GM12874 (cell line): Measurements from ENCODE around the gene CLNK.

ENCODE experiments used
- TF ChIP-seq, protein P1 (sequence below): IDR thresholded peaks from 2 replicates; pipeline ENCODE4 v1.5.1; 2011; ENCODE audit warnings: low read depth, mild to moderate bottlenecking, control low read depth, low read length, moderate library complexity; ENCODE audit not compliant: insufficient read depth

The CLNK gene

DNA sequence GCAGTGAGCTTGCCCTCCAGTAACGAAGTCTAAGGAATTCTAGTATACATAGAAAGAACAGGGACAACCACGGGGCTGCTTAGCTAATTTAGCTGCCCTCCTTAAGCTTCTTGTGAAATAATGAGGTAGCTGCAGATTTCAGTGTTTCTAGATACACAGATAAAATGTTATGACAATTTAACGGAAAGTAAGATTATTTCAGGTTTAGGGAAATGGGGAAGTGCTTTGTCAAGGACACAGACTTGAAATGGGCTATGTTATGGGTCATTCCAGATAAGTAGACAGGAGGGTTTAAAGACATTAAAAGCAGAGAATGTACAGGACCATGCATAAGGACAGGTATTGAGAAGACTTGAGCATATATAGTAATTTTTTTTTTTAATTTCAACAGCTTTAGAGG lies 193.2 kb downstream of the CLNK start:
- TF ChIP-seq, protein P1, sequence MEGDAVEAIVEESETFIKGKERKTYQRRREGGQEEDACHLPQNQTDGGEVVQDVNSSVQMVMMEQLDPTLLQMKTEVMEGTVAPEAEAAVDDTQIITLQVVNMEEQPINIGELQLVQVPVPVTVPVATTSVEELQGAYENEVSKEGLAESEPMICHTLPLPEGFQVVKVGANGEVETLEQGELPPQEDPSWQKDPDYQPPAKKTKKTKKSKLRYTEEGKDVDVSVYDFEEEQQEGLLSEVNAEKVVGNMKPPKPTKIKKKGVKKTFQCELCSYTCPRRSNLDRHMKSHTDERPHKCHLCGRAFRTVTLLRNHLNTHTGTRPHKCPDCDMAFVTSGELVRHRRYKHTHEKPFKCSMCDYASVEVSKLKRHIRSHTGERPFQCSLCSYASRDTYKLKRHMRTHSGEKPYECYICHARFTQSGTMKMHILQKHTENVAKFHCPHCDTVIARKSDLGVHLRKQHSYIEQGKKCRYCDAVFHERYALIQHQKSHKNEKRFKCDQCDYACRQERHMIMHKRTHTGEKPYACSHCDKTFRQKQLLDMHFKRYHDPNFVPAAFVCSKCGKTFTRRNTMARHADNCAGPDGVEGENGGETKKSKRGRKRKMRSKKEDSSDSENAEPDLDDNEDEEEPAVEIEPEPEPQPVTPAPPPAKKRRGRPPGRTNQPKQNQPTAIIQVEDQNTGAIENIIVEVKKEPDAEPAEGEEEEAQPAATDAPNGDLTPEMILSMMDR = no peak

DNA sequence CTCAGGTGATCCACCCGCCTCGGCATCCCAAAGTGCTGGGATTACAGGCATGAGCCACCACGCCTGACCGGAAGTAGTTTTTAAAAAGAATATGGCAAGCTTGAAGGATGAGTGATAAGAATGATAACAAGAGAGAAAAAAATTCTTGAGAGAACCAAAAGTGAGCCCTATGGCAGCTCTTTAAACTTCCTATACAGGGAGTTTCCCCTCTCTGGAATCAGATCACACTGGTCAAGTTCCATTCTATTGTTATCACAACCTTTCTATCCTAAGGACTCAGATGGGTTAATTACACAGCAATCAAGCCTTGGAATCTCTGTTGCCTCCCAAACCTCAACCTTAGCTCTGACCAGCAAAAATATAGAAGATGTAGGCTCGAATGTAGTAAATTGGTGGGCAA lies 193.6 kb downstream of the CLNK start:
- TF ChIP-seq, protein P1 = no peak

DNA sequence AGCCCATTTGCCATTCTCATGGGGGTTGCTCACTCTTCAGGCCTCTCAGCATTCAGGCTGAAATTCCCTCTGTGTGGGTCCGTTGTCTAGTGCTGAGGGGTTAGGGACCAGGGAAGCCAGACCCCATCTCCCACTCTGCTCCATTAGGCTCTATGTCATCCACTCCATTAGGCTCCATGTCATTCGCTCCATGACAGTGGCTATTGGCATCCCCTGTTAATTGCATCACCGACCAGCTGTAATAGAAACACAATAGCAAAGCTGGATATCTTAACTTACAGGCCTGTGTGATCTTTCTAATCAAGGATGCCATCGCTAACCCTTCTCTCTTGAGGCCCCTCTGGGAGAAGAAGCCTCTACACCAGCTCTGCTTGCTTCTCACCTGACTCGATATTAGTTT lies 201.7 kb downstream of the CLNK start:
- TF ChIP-seq, protein P1 = no peak

DNA sequence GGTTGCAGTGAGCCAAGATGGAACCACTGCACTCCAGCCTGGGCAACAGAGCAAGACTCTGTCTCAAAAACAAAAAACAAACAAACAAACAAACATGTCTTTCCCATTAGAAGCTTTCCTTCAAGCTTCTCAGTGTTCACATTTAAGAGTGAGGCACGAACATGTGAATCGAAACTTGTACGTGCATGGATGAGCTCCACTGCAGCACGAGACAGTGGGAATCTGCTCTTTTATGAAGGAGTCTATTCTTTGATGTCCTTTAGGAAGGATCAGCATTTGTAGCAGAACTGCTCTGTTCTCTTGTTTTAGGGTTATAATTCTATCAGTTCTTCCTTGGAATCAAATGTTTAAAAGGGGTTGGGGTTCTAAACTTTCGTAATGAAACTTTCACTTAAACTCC lies 204.0 kb downstream of the CLNK start:
- TF ChIP-seq, protein P1 = no peak

DNA sequence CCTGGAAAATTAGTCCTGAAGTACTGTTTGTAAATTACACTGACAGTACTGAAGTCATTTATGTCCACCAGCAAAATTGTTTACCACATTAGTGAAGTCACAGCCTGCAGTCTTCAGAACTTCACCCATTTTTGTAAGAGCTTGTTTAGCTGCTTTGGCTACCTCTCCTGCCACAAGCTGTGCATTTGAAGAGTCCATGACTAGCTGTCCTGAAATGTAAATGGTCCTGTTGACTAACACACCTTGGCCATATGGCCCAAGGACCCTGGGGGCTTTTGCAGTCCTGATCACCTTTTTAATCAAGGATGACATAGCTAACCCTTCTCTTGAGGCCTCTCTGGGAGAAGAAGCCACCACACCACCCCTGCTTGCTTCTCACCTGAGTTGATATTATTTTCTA lies 205.9 kb downstream of the CLNK start:
- TF ChIP-seq, protein P1 = no peak

DNA sequence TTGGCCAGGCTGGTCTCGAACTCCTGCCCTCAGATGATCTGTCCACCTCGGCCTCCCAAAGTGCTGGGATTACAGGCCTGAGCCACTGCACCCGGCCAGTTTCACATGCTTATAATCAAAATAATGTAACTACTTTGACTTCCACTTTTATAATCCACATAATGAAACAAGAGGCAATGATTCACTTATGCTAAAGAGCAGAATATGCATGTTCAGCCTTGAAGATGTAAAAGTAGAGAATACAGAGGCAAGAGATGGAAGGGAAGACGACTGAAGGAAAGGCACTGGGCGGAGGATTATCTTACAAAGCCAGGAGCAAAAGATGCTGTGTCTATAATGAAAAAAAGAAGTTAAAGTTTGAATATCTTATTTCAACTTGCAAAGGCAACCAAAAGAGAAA lies 214.1 kb downstream of the CLNK start:
- TF ChIP-seq, protein P1 = no peak

DNA sequence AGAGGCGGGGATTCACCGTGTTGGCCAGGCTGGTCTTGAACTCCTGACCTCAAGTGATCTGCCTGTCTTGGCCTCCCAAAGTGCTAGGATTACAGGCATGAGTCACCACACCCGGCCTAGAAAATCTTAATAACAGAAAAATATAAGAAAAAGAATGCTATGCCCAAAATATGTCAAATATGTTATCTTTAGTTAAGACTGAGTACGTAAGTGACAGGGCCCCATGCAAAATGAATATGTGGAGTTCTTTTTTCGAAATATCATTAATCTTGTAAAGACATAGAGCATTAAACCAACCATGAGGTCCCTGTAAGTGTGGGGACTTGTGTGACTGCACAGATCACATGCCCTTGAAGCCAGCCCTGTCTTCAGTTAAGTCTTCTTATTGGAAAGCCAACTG lies 218.4 kb downstream of the CLNK start:
- TF ChIP-seq, protein P1 = no peak

DNA sequence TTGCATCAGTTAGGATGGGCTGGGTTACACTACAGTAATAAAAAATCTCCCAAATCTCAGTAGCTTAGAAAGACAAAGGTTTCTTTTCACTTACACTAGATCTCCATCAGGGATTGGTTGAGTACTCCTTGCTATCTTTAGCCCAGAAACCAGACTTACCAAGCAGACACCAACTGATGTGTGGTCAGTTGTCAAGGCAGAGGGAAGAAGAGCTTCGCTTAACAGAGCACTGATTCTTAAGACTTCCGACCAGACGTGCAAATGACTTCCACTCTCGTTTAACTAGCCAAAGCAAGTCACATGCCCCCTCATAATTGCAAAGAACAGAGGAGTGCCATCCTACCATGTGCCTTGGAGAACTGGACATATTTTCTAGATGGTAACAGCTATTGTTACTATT lies 221.7 kb downstream of the CLNK start:
- TF ChIP-seq, protein P1 = no peak
